ENCODE results near the gene ASTL.
"Not testable (repeated sequence)": the region's sequence is repeated elsewhere in the genome, so short reads cannot be mapped to it uniquely, and the experiment has no call there.

The ASTL gene

DNA sequence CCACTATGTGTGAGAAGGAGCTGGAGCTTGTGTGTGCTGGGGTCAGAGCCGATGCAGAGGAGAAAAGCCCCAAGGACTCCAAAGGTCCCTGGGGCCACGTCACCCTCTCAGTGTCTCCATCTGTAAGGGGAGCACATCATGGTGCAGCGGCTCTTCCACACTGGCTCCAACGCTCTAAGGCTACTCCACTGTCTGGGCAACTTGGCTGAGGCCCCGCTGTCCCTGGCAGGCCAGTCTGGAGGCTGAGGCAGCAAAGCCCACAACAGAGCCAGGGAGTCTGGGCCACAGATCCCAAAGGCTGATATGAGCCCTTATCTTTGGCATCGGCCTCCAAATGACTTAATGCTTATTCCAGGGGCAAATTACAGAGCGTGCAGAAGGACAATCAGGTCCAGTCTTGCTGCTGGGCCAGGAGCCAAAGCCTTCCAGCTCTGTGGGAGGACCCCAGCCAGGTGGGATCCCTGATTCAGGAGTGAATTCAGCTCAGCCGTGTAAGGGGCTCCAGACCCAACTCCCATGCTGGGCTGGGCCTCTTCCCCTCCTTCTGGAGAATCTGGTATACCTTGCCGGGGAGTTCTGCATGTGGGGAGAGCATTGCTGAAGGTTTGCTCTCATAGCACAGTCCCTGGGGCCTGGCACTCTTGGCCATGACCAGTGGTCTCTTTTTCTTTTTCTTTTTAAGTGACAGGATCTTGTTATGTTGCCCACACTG is 8.7 kb upstream of the ASTL start:
- no peak for DNase-seq (ENCODE audit: low read depth in 1 of 2, low spot score in 1 of 2)
- no peak for TF ChIP-seq JUND (IDR thresholded peaks at IDR 0.05; ENCODE audit: low read depth)
- in situ Hi-C loops (cut with HindIII; ENCODE audit: low pct_unique_long_range_greater_than_20kb, low sequenced_read_pairs), result no loop called here

- in situ Hi-C loops (cut with HindIII; ENCODE audit: low pct_unique_long_range_greater_than_20kb, low sequenced_read_pairs), result no loop called here
- TF ChIP-seq JUND (IDR thresholded peaks at IDR 0.05; ENCODE audit: low read depth), result no peak
- no peak for DNase-seq (ENCODE audit: low read depth in 1 of 2, low spot score in 1 of 2)
Measured at GRCh38 chr2:96146153-96146880, 8.0 kb upstream of the ASTL start.

DNA sequence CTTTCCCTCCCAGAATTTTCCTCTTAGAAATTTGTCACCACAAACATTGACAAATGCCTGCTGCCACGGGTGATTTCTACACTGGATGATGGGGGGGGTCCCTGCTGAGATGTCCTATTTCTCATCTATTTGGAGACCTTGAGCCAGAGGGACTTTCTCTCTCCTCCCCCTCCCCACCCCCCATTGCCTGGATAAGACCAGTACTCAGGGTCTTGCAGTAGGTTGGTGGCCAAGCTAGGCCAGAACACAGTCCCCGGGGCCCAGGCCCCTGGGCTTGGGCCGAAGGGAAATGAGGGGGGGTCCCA is 7.5 kb upstream of the ASTL start:
- in situ Hi-C loops (cut with HindIII; ENCODE audit: low pct_unique_long_range_greater_than_20kb, low sequenced_read_pairs), result no loop called here
- no peak for DNase-seq (ENCODE audit: low read depth in 1 of 2, low spot score in 1 of 2)
- no peak for TF ChIP-seq JUND (IDR thresholded peaks at IDR 0.05; ENCODE audit: low read depth)

DNA sequence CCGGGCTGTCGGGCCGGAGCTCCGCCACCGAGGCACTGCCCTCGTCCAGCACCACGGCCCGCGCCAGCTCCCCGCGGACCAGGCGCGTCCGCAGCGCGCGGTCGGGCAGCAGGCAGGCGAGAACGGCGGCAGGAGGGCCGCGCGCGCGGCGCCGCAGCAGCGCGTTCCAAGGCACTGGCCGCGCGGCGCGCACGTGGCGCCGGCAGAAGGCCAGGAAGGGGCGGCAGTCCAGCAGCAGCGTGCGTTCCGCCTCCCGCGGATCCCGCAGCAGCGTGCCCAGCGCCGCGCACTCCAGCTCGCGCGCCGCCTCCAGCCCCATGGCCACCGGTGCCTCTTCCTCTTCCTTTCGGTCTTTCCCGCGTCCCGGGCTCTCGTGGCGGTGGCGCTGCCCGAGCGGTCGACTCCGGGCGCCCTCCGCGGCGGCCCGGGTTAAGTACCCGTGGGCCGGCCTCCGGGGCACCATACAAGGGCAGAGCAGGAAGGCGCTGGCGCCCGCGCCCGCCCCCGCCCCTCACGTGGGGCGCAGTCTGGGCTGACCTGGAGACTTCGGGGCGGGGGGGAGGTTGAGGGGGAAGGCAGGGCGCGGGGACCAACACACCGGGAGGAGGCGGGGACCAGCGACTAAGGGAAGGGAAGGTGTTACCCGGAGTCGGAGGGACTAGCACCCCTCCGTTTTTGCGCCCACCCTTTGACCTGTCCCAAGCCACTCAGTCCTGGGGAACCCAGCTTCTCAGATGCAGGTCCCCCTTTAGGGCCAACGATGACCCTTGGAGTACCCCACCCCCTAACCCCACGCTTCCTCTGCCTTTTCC is 6.9 kb upstream of the ASTL start, which contains the start of gene DUSP2:
DUSP2 (minus strand) TSS at position 405 of the 812 bp plus-strand sequence; CDS start at position 319, 86 bp downstream.
- no peak for TF ChIP-seq JUND (IDR thresholded peaks at IDR 0.05; ENCODE audit: low read depth)
- in situ Hi-C loops (cut with HindIII; ENCODE audit: low pct_unique_long_range_greater_than_20kb, low sequenced_read_pairs), result no loop called here
- DNase-seq (ENCODE audit: low read depth in 1 of 2, low spot score in 1 of 2), result peak; percentile 80 to 82

DNA sequence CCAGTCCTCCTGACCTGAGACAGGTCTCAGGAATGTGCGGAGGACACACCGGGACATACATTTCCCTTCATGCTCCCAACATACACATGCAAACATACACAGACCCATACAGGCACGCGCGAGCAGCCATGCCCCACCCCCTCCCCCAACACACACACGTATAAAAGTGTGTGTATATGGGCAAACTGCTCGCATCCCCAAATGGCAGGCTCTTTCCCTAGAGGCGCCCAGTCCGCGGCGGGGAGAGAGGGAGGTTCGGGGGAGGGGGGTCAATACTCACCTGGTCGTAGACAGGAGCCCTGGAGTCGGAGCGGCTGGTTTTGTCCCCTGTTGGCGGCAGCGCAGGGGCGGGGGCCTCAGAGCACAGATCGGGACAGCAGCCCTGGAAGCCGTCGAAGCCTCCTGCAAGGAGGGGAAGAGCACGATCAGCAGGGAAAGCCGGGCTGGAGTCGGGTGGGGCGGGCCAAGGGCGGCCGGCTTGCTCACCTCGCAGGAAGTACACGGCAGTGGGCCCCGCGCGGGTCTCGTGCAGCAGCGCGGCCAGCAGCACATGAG is 6.3 kb upstream of the ASTL start:
- TF ChIP-seq JUND (IDR thresholded peaks at IDR 0.05; ENCODE audit: low read depth), result no peak
- in situ Hi-C loops (cut with HindIII; ENCODE audit: low pct_unique_long_range_greater_than_20kb, low sequenced_read_pairs), result no loop called here
- peak in 1 of 2 experiments; percentile 16 for DNase-seq (ENCODE audit: low read depth in 1 of 2, low spot score in 1 of 2)

DNA sequence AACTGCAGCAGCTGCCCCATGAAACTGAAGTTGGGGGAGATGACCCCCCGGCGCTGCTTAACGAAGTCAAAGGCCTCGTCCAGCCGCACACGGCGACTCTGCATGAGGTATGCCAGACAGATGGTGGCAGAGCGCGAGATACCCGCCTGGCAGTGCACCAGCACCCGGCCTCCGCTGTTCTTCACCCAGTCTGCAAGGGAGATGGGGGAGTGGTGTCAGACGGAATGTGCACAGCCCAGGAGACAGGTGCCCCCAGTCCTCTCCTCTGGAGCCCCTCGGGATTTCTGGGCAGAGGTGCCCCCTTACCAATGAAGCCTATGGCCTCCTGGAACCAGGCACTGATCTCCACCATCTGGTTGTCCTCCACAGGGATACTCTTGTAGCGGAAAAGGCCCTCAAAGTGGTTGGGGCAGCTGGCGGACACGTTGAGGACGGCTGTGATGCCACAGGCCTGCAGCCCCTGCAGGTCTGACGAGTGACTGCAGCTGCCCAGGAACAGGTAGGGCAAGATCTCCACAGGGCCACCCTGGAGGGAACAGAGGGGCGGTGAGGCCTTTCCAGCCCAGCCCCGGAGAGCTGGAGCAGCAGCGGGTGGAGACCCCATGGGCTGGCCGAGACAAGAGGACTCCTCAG is 5.7 kb upstream of the ASTL start:
- peak; percentile 62 for DNase-seq (ENCODE audit: low read depth in 1 of 2, low spot score in 1 of 2)
- TF ChIP-seq JUND (IDR thresholded peaks at IDR 0.05; ENCODE audit: low read depth), result no peak
- in situ Hi-C loops (cut with HindIII; ENCODE audit: low pct_unique_long_range_greater_than_20kb, low sequenced_read_pairs), result no loop called here

GRCh38 chr2:96143231-96143847 is 5.0 kb upstream of the ASTL start:
- no peak for DNase-seq (ENCODE audit: low read depth in 1 of 2, low spot score in 1 of 2)
- in situ Hi-C loops (cut with HindIII; ENCODE audit: low pct_unique_long_range_greater_than_20kb, low sequenced_read_pairs), result no loop called here
- no peak for TF ChIP-seq JUND (IDR thresholded peaks at IDR 0.05; ENCODE audit: low read depth)

- in situ Hi-C loops (cut with HindIII; ENCODE audit: low pct_unique_long_range_greater_than_20kb, low sequenced_read_pairs), result no loop called here
- DNase-seq (ENCODE audit: low read depth in 1 of 2, low spot score in 1 of 2), result no peak
Measured at GRCh38 chr2:96142217-96143113, 4.2 kb upstream of the ASTL start.

DNA sequence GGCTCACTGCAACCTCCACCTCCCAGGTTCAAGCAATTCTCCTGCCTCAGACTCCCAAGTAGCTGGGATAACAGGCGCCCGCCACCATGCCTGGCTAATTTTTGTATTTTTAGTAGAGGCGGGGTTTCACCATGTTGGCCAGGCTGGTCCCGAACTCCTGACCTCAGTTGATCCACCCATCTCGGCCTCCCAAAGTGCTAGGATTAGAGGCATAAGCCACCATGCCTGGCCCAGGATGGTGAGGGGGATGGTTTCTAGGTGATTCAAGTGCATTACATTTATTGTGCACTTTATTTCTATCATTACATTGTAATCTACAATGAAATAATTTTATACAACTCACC is 3.3 kb upstream of the ASTL start:
- in situ Hi-C loops (cut with HindIII; ENCODE audit: low pct_unique_long_range_greater_than_20kb, low sequenced_read_pairs); DNase-seq (ENCODE audit: low read depth in 1 of 2, low spot score in 1 of 2): not testable (repeated sequence)

More at GRCh38 chr2:96142217-96143113, 4.2 kb upstream of the ASTL start:
- no peak for TF ChIP-seq JUND (IDR thresholded peaks at IDR 0.05; ENCODE audit: low read depth)

DNA sequence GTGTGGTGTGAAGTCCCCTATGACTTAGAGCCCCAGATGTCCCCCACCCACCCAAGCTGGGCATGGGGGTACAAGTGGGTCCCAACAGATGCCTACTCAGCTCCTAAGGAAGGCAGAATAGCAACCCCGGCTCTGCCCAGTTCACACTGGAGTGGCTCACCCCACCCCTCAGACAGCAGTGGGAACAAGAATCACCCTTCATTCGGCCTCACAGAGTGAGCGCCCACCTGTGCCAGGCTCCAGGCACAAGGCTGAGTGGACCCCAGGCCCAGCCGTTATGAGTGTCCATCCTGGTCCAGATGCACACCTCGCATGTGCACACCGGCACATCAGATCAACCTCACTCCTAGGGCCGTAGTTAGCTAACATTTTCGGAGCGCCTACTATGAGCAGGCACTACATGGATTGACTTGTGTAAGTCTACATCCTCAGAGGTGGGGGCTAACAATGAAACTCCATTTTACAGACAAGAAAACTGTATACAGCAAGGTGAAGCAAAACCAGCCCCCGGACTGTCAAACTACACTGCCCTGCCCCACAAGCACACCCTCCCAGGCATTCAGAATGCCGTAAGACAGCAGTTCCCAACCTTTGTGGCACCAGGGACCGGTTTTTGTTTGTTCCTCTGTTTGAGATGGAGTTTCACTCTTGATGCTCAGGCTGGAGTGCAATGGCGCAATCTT is 2.8 kb upstream of the ASTL start:
- no peak for DNase-seq (ENCODE audit: low read depth in 1 of 2, low spot score in 1 of 2)
- in situ Hi-C loops (cut with HindIII; ENCODE audit: low pct_unique_long_range_greater_than_20kb, low sequenced_read_pairs), result no loop called here
- no peak for TF ChIP-seq JUND (IDR thresholded peaks at IDR 0.05; ENCODE audit: low read depth)

All from T47D (cell line).